HEK293T (cell line): ENCODE measurements around the gene MYO1B.
A peak's percentile ranks its signal among the peaks of the same experiment; 100 is the strongest.

Experiments used
- CTCF ChIA-PET: fragments of 350-600 bp; formaldehyde crosslinking; extraction: SDS; loops from one replicate; lab custom pipeline; 2021; ENCODE audit warnings: antibody characterized with exemption, inconsistent platforms; lab: Yijun Ruan, JAX
- POLR2A ChIA-PET: fragments of 350-600 bp; formaldehyde crosslinking; extraction: SDS; loops from one replicate; lab custom pipeline; 2020; ENCODE audit warnings: antibody characterized with exemption, inconsistent platforms; lab: Yijun Ruan, JAX
- DNase-seq: peaks from one replicate; pipeline ENCODE4 v3.0.0; 2012; ENCODE audit warnings: mixed read lengths; ENCODE audit errors: extremely low spot score
- ARNT ChIP-seq: fragments of 450-650 bp; IDR thresholded peaks from 2 replicates; pipeline ENCODE4 v1.6.1; 2017; ENCODE audit warnings: mild to moderate bottlenecking
- BHLHE40 ChIP-seq: fragments of 450-650 bp; IDR thresholded peaks from 2 replicates; pipeline ENCODE4 v1.6.1; 2016; ENCODE audit warnings: mild to moderate bottlenecking, moderate library complexity, borderline replicate concordance
- CTBP1 ChIP-seq: fragments of 450-650 bp; IDR thresholded peaks from 2 replicates; pipeline ENCODE4 v1.6.1; 2016; ENCODE audit warnings: borderline replicate concordance
- ELF4 ChIP-seq: fragments of 450-650 bp; IDR thresholded peaks from 2 replicates; pipeline ENCODE4 v1.6.1; 2017; ENCODE audit warnings: antibody characterized with exemption
- FOXA1 ChIP-seq: fragments of 450-650 bp; IDR thresholded peaks from 2 replicates; pipeline ENCODE4 v1.6.1; 2016; ENCODE audit warnings: mild to moderate bottlenecking
- FOXK2 ChIP-seq: fragments of 450-650 bp; IDR thresholded peaks from 2 replicates; pipeline ENCODE4 v1.6.1; 2016; ENCODE audit warnings: mild to moderate bottlenecking
- FOXM1 ChIP-seq: fragments of 450-650 bp; IDR thresholded peaks from 2 replicates; pipeline ENCODE4 v1.6.1; 2017; ENCODE audit warnings: mild to moderate bottlenecking, borderline replicate concordance
- L3MBTL2 ChIP-seq: fragments of 450-650 bp; conservative IDR thresholded peaks from 2 replicates; pipeline ENCODE4 v1.6.1; 2016; ENCODE audit warnings: mild to moderate bottlenecking
- LEF1 ChIP-seq: fragments of 450-650 bp; IDR thresholded peaks from 2 replicates; pipeline ENCODE4 v1.6.1; 2017; ENCODE audit warnings: mild to moderate bottlenecking, borderline replicate concordance
- NFRKB ChIP-seq: fragments of 450-650 bp; IDR thresholded peaks from 2 replicates; pipeline ENCODE4 v1.6.1; 2016; ENCODE audit warnings: mild to moderate bottlenecking, moderate library complexity
- SP1 ChIP-seq: fragments of 450-650 bp; IDR thresholded peaks from 2 replicates; pipeline ENCODE4 v1.6.1; 2017
- SUZ12 ChIP-seq: fragments of 450-650 bp; IDR thresholded peaks from 2 replicates; pipeline ENCODE4 v1.6.1; 2016; ENCODE audit warnings: mild to moderate bottlenecking
- TARDBP ChIP-seq: fragments of 450-650 bp; IDR thresholded peaks from 2 replicates; pipeline ENCODE4 v1.6.1; 2016
- ZNF384 ChIP-seq: fragments of 450-650 bp; IDR thresholded peaks from 2 replicates; pipeline ENCODE4 v1.6.1; 2016
- TF ChIP-seq, protein P1 (sequence below): fragments of 450-650 bp; IDR thresholded peaks from 2 replicates; pipeline ENCODE4 v1.6.1; 2016

Gene MYO1B

DNA sequence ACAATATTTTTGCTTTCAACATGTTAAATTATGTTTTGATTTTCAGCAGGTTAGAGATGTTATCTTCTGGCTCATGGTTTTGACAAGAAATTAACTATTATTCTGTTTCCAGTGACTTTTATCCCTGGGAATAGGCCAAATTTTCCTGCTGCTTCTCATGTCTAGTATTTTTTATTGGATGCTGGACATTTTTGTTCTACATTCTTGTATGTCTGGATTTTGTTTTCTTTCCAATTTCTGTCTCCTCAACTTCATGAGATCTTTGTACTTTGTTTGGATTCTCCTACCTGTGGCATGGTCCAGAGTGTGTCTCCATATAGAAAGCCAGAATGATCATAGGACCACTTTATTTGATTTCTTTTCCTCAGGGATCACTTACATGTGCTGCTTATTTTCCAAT lies 33.1 kb upstream of the MYO1B start:
- no peak for TF ChIP-seq CTBP1
- POLR2A ChIA-PET: no interaction called here
- no peak for DNase-seq
- CTCF ChIA-PET: no interaction called here

GRCh38 chr2:191213333-191213732 lies 31.9 kb upstream of the MYO1B start:
- POLR2A ChIA-PET: no interaction called here
- no peak for DNase-seq
- CTCF ChIA-PET: no interaction called here
- TF ChIP-seq TARDBP (no peak), BHLHE40 (no peak), ELF4 (no peak), SUZ12 (no peak), FOXK2 (no peak)
- TF ChIP-seq, protein P1, sequence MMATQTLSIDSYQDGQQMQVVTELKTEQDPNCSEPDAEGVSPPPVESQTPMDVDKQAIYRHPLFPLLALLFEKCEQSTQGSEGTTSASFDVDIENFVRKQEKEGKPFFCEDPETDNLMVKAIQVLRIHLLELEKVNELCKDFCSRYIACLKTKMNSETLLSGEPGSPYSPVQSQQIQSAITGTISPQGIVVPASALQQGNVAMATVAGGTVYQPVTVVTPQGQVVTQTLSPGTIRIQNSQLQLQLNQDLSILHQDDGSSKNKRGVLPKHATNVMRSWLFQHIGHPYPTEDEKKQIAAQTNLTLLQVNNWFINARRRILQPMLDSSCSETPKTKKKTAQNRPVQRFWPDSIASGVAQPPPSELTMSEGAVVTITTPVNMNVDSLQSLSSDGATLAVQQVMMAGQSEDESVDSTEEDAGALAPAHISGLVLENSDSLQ: no peak

DNA sequence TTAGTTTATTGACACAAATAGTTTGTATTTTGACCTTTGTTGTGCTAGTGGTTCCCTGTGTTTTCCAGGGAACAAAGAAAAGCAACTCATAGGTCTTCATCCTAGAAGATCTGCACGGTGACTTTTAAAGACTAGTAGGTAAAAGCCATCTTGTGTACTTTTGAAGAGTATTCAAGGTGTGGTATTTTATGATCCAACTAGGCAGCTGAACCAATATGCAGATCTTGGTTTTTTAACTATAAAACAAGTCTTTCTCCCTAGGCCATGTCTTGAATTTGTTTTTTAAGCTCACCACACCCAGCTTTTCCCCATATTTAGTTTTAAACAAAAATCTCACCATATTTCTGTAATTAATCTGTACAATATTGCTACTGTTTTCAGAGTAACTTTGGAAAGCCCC lies 30.0 kb upstream of the MYO1B start:
- ChIA-PET POLR2A (no interaction called here), CTCF (no interaction called here)

GRCh38 chr2:191215666-191216065 lies 29.5 kb upstream of the MYO1B start:
- ChIA-PET CTCF (no interaction called here), POLR2A (no interaction called here)
- no peak for DNase-seq
- no peak for TF ChIP-seq LEF1
- no peak for TF ChIP-seq FOXA1
- TF ChIP-seq ELF4: no peak
- no peak for TF ChIP-seq SUZ12
- TF ChIP-seq, protein P1: no peak
- TF ChIP-seq FOXK2: no peak
- TF ChIP-seq ZNF384: no peak
- TF ChIP-seq ARNT: no peak
- no peak for TF ChIP-seq FOXM1
- no peak for TF ChIP-seq L3MBTL2
- no peak for TF ChIP-seq BHLHE40
- no peak for TF ChIP-seq TARDBP

More for the DNA sequence above, 30.0 kb upstream of the MYO1B start:
- no peak for DNase-seq
- TF ChIP-seq CTBP1: no peak
- no peak for TF ChIP-seq ELF4
- TF ChIP-seq L3MBTL2: no peak
- TF ChIP-seq, protein P1: no peak
- no peak for TF ChIP-seq ZNF384
- no peak for TF ChIP-seq ARNT

GRCh38 chr2:191217580-191217979 lies 27.6 kb upstream of the MYO1B start:
- ChIA-PET POLR2A (no interaction called here), CTCF (interaction anchor here (0.5 to 2.2 kb wide), 14 partner anchors 10 to 430 kb away, joined by 3 to 17 read pairs (median 4); no protein-coding TSS in a partner anchor)
- peak; percentile 28 for DNase-seq
- TF ChIP-seq BHLHE40 (no peak), LEF1 (no peak), NFRKB (no peak), FOXA1 (no peak), CTBP1 (no peak)

GRCh38 chr2:191218292-191218898 lies 26.8 kb upstream of the MYO1B start:
- POLR2A ChIA-PET: no interaction called here
- peak; percentile 61 for DNase-seq
- CTCF ChIA-PET: interaction anchor here (0.5 to 2.2 kb wide), 14 partner anchors 9 to 431 kb away, joined by 3 to 17 read pairs (median 4); no protein-coding TSS in a partner anchor

GRCh38 chr2:191220671-191221070 lies 24.5 kb upstream of the MYO1B start:
- ChIA-PET CTCF (no interaction called here), POLR2A (no interaction called here)
- no peak for TF ChIP-seq ARNT
- DNase-seq: no peak

More at GRCh38 chr2:191218292-191218898, 26.8 kb upstream of the MYO1B start:
- TF ChIP-seq, protein P1: no peak
- TF ChIP-seq FOXK2 (no peak), TARDBP (no peak), ELF4 (no peak), SP1 (no peak)
